AG04449 (cell line): ENCODE results near the gene GLRA3.

Experiments
- CTCF ChIA-PET: fragments of 350-600 bp; formaldehyde crosslinking; extraction: SDS; loops from one replicate; lab custom pipeline; 2021; ENCODE audit warnings: antibody characterized with exemption; lab: Yijun Ruan, JAX
- POLR2A ChIA-PET: fragments of 400-600, 350-600 bp; formaldehyde crosslinking; extraction: SDS; loops from one replicate; lab custom pipeline; 2020; ENCODE audit warnings: antibody characterized with exemption, inconsistent platforms; lab: Yijun Ruan, JAX
- DNase-seq: peaks from one replicate; pipeline ENCODE4 v3.0.0-alpha.2; 2010; ENCODE audit warnings: low read depth, low spot score
- H3K4me3 ChIP-seq: 2 replicates; pipeline ENCODE4 v1.5.1; 2011; ENCODE audit warnings: low read depth, mild to moderate bottlenecking, control low read depth, low read length
- TF ChIP-seq, protein P1 (sequence below): IDR thresholded peaks from one replicate; pipeline ENCODE4 v1.5.1; 2011; ENCODE audit warnings: mild to moderate bottlenecking, moderate library complexity, low read length, control low read depth, inconsistent platforms; ENCODE audit not compliant: insufficient read depth; ENCODE audit errors: missing control alignments

GLRA3 gene

GRCh38 chr4:174592985-174593335, 236.1 kb downstream of the GLRA3 start:
- H3K4me3 ChIP-seq, result no peak overlapping the region
- ChIA-PET POLR2A (no interaction called here), CTCF (no interaction called here)
- DNase-seq, result no peak
- TF ChIP-seq, protein P1, sequence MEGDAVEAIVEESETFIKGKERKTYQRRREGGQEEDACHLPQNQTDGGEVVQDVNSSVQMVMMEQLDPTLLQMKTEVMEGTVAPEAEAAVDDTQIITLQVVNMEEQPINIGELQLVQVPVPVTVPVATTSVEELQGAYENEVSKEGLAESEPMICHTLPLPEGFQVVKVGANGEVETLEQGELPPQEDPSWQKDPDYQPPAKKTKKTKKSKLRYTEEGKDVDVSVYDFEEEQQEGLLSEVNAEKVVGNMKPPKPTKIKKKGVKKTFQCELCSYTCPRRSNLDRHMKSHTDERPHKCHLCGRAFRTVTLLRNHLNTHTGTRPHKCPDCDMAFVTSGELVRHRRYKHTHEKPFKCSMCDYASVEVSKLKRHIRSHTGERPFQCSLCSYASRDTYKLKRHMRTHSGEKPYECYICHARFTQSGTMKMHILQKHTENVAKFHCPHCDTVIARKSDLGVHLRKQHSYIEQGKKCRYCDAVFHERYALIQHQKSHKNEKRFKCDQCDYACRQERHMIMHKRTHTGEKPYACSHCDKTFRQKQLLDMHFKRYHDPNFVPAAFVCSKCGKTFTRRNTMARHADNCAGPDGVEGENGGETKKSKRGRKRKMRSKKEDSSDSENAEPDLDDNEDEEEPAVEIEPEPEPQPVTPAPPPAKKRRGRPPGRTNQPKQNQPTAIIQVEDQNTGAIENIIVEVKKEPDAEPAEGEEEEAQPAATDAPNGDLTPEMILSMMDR, result no peak

- ChIA-PET CTCF (no interaction called here), POLR2A (no interaction called here)
- no peak for DNase-seq
- H3K4me3 ChIP-seq, result no peak overlapping the region
- TF ChIP-seq, protein P1, result no peak
These were observed 236.6 kb downstream of the GLRA3 start for GRCh38 chr4:174592256-174592984.

DNA sequence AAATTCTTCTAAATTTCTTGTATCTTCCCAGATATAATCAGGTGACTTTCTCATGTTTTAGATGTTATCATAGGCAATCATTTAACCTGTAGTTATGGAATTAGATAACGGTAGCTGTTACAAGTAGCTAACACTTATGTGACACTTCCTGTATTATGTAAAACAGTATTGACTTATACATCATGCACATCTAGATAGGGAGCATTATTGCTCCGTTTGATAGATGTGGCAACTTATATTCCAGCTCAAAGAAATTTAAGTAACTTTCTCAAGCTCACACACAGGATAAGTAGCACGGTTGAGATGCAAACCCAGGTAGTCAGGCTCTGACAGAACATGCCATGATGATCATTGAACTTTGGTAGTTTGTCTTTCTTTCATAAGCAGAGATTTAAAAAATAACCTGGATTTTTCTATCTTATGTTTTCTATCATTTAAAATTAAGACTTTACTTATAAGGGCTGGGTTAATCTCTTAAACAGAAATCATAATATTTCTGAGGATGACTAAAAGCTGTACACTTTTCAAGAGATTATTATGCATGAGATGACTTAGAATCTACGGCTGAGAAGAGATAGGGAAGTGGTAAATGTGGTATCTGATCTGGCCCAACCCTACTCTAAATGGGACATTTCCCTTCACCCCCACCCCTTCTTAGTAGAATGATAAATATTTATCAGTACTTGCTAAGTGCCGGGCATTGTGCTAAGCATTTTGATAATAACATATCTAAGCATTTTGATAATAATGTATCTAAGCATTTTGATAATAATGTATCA, 237.6 kb downstream of the GLRA3 start:
- no peak for DNase-seq
- CTCF ChIA-PET, result no interaction called here

DNA sequence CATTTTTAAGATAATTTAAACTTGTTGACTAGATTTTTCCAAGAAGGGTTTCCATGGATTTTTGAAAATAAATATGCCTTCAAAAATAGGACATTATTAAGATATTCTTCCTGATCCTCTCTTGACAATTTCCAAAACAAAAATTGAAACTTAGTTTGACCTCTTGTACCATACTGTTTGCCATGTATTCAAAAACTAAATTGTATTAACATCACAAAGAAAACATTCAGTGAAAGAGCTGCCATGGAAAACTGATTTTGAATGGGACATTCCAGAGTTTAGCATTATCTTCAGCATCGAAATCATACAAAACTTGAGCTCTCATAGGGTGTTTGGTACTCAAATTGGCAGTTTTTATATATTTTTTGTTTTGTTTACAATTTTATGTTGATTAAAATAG, 238.7 kb downstream of the GLRA3 start:
- CTCF ChIA-PET, result no interaction called here
- DNase-seq, result no peak
- H3K4me3 ChIP-seq, result no peak overlapping the region
- POLR2A ChIA-PET, result no interaction called here
- TF ChIP-seq, protein P1, result no peak

More for the DNA sequence above, 237.6 kb downstream of the GLRA3 start:
- POLR2A ChIA-PET, result no interaction called here
- H3K4me3 ChIP-seq, result no peak overlapping the region
- TF ChIP-seq, protein P1, result no peak
